Measurements from ENCODE around the gene GPR135.

The GPR135 gene

GRCh38 chr14:59490756-59491155 is 25.6 kb upstream of the GPR135 start:
- Histone ChIP-seq H3K36me3 (ENCODE audit: insufficient read depth, low read length) (peaks cover 51% of the 10 kb centered on the region), H3K79me2 (ENCODE audit: control insufficient read depth, insufficient read depth, low read length, unreplicated experiment) (peaks cover 19% of the 10 kb centered on the region)

GRCh38 chr14:59484639-59485175 is 19.5 kb upstream of the GPR135 start:
- H2AFZ ChIP-seq (ENCODE audit: low read length, unreplicated experiment) = peak overlapping the region; percentile 61
- H3K36me3 ChIP-seq (ENCODE audit: insufficient read depth, low read length) = peaks cover 28% of the 10 kb centered on the region
- H3K27ac ChIP-seq (ENCODE audit: low read depth, low read length) = peak overlapping the region; percentile 97
- H3K4me1 ChIP-seq (ENCODE audit: control insufficient read depth, insufficient read depth, low read length, unreplicated experiment) = peaks cover 24% of the 10 kb centered on the region
- H3K4me3 ChIP-seq (ENCODE audit: low read depth, low read length) = peak overlapping the region; percentile 100
- H3K79me2 ChIP-seq (ENCODE audit: control insufficient read depth, insufficient read depth, low read length, unreplicated experiment) = peaks cover 77% of the 10 kb centered on the region
- no peaks in the 10 kb centered on the region for H3K27me3 ChIP-seq (ENCODE audit: insufficient read depth, low read length)

More at GRCh38 chr14:59490756-59491155, 25.6 kb upstream of the GPR135 start:
- Histone ChIP-seq H2AFZ (ENCODE audit: low read length, unreplicated experiment) (no peak overlapping the region), H3K4me1 (ENCODE audit: control insufficient read depth, insufficient read depth, low read length, unreplicated experiment) (no peaks in the 10 kb centered on the region), H3K4me3 (ENCODE audit: low read depth, low read length) (no peak overlapping the region), H3K27me3 (ENCODE audit: insufficient read depth, low read length) (no peaks in the 10 kb centered on the region), H3K27ac (ENCODE audit: low read depth, low read length) (no peak overlapping the region)

- H3K27ac ChIP-seq (ENCODE audit: low read depth, low read length) = peak within 1 kb of the TSS; percentile 97
- H2AFZ ChIP-seq (ENCODE audit: low read length, unreplicated experiment) = peak within 1 kb of the TSS; percentile 73
- H3K4me1 ChIP-seq (ENCODE audit: control insufficient read depth, insufficient read depth, low read length, unreplicated experiment) = peaks cover 24% of the 10 kb centered on the region
- peaks cover 27% of the 10 kb centered on the region for H3K36me3 ChIP-seq (ENCODE audit: insufficient read depth, low read length)
- peak within 1 kb of the TSS; percentile 100 for H3K4me3 ChIP-seq (ENCODE audit: low read depth, low read length)
- H3K27me3 ChIP-seq (ENCODE audit: insufficient read depth, low read length) = no peaks in the 10 kb centered on the region
- peaks cover 84% of the 10 kb centered on the region for H3K79me2 ChIP-seq (ENCODE audit: control insufficient read depth, insufficient read depth, low read length, unreplicated experiment)
Measured at GRCh38 chr14:59483819-59484638, 18.8 kb upstream of the GPR135 start, which contains the start of the genes JKAMP and L3HYPDH. JKAMP (plus strand) TSS chr14:59484517; CDS start chr14:59484590, 73 bp downstream. L3HYPDH (minus strand) TSS chr14:59484408; CDS start chr14:59484316, 92 bp downstream.

- H3K79me2 ChIP-seq (ENCODE audit: control insufficient read depth, insufficient read depth, low read length, unreplicated experiment) = peaks cover 88% of the 10 kb centered on the region
- peak overlapping the region; percentile 97 for H3K27ac ChIP-seq (ENCODE audit: low read depth, low read length)
- peak overlapping the region; percentile 100 for H3K4me3 ChIP-seq (ENCODE audit: low read depth, low read length)
- H3K36me3 ChIP-seq (ENCODE audit: insufficient read depth, low read length) = peaks cover 26% of the 10 kb centered on the region
- peaks cover 24% of the 10 kb centered on the region for H3K4me1 ChIP-seq (ENCODE audit: control insufficient read depth, insufficient read depth, low read length, unreplicated experiment)
- H2AFZ ChIP-seq (ENCODE audit: low read length, unreplicated experiment) = peak overlapping the region; percentile 73
- H3K27me3 ChIP-seq (ENCODE audit: insufficient read depth, low read length) = no peaks in the 10 kb centered on the region
Measured at GRCh38 chr14:59483363-59483762, 18.2 kb upstream of the GPR135 start.

- Histone ChIP-seq H2AFZ (ENCODE audit: low read length, unreplicated experiment) (no peak overlapping the region), H3K27ac (ENCODE audit: low read depth, low read length) (peak overlapping the region; percentile 97), H3K79me2 (ENCODE audit: control insufficient read depth, insufficient read depth, low read length, unreplicated experiment) (peaks cover 85% of the 10 kb centered on the region)
Measured at GRCh38 chr14:59482541-59483331, 17.6 kb upstream of the GPR135 start.

GRCh38 chr14:59481871-59482540 is 16.8 kb upstream of the GPR135 start:
- Histone ChIP-seq H3K79me2 (ENCODE audit: control insufficient read depth, insufficient read depth, low read length, unreplicated experiment) (peaks cover 85% of the 10 kb centered on the region), H3K4me1 (ENCODE audit: control insufficient read depth, insufficient read depth, low read length, unreplicated experiment) (peaks cover 25% of the 10 kb centered on the region), H3K27ac (ENCODE audit: low read depth, low read length) (peak overlapping the region; percentile 97), H2AFZ (ENCODE audit: low read length, unreplicated experiment) (no peak overlapping the region), H3K4me3 (ENCODE audit: low read depth, low read length) (peak overlapping the region; percentile 100), H3K27me3 (ENCODE audit: insufficient read depth, low read length) (no peaks in the 10 kb centered on the region), H3K36me3 (ENCODE audit: insufficient read depth, low read length) (peaks cover 20% of the 10 kb centered on the region)

More at GRCh38 chr14:59482541-59483331, 17.6 kb upstream of the GPR135 start:
- Histone ChIP-seq H3K4me3 (ENCODE audit: low read depth, low read length) (peak overlapping the region; percentile 100), H3K36me3 (ENCODE audit: insufficient read depth, low read length) (peaks cover 20% of the 10 kb centered on the region), H3K27me3 (ENCODE audit: insufficient read depth, low read length) (no peaks in the 10 kb centered on the region), H3K4me1 (ENCODE audit: control insufficient read depth, insufficient read depth, low read length, unreplicated experiment) (peaks cover 24% of the 10 kb centered on the region)

GRCh38 chr14:59481407-59481806 is 16.2 kb upstream of the GPR135 start:
- H3K36me3 ChIP-seq (ENCODE audit: insufficient read depth, low read length) = peaks cover 26% of the 10 kb centered on the region
- H3K4me3 ChIP-seq (ENCODE audit: low read depth, low read length) = peak overlapping the region; percentile 100
- H3K27ac ChIP-seq (ENCODE audit: low read depth, low read length) = peak overlapping the region; percentile 97
- peaks cover 89% of the 10 kb centered on the region for H3K79me2 ChIP-seq (ENCODE audit: control insufficient read depth, insufficient read depth, low read length, unreplicated experiment)
- H3K4me1 ChIP-seq (ENCODE audit: control insufficient read depth, insufficient read depth, low read length, unreplicated experiment) = peaks cover 29% of the 10 kb centered on the region
- H2AFZ ChIP-seq (ENCODE audit: low read length, unreplicated experiment) = no peak overlapping the region
- H3K27me3 ChIP-seq (ENCODE audit: insufficient read depth, low read length) = no peaks in the 10 kb centered on the region

GRCh38 chr14:59480166-59480565 is 15.0 kb upstream of the GPR135 start:
- Histone ChIP-seq H3K27ac (ENCODE audit: low read depth, low read length) (no peak overlapping the region), H3K4me1 (ENCODE audit: control insufficient read depth, insufficient read depth, low read length, unreplicated experiment) (peaks cover 29% of the 10 kb centered on the region), H3K79me2 (ENCODE audit: control insufficient read depth, insufficient read depth, low read length, unreplicated experiment) (peaks cover 86% of the 10 kb centered on the region), H3K27me3 (ENCODE audit: insufficient read depth, low read length) (no peaks in the 10 kb centered on the region), H3K4me3 (ENCODE audit: low read depth, low read length) (peak overlapping the region; percentile 100), H2AFZ (ENCODE audit: low read length, unreplicated experiment) (no peak overlapping the region), H3K36me3 (ENCODE audit: insufficient read depth, low read length) (peaks cover 36% of the 10 kb centered on the region)

- Histone ChIP-seq H3K79me2 (ENCODE audit: control insufficient read depth, insufficient read depth, low read length, unreplicated experiment) (peaks cover 76% of the 10 kb centered on the region), H3K4me3 (ENCODE audit: low read depth, low read length) (no peak overlapping the region), H3K4me1 (ENCODE audit: control insufficient read depth, insufficient read depth, low read length, unreplicated experiment) (peaks cover 33% of the 10 kb centered on the region), H3K27me3 (ENCODE audit: insufficient read depth, low read length) (no peaks in the 10 kb centered on the region), H3K36me3 (ENCODE audit: insufficient read depth, low read length) (peaks cover 46% of the 10 kb centered on the region), H2AFZ (ENCODE audit: low read length, unreplicated experiment) (no peak overlapping the region), H3K27ac (ENCODE audit: low read depth, low read length) (no peak overlapping the region)
Measured at GRCh38 chr14:59478540-59478939, 13.4 kb upstream of the GPR135 start.

GRCh38 chr14:59475709-59476108 is 10.5 kb upstream of the GPR135 start:
- no peaks in the 10 kb centered on the region for H3K27me3 ChIP-seq (ENCODE audit: insufficient read depth, low read length)
- no peak overlapping the region for H3K4me3 ChIP-seq (ENCODE audit: low read depth, low read length)
- H2AFZ ChIP-seq (ENCODE audit: low read length, unreplicated experiment) = no peak overlapping the region
- no peak overlapping the region for H3K27ac ChIP-seq (ENCODE audit: low read depth, low read length)
- H3K79me2 ChIP-seq (ENCODE audit: control insufficient read depth, insufficient read depth, low read length, unreplicated experiment) = peaks cover 52% of the 10 kb centered on the region
- peaks cover 66% of the 10 kb centered on the region for H3K36me3 ChIP-seq (ENCODE audit: insufficient read depth, low read length)
- H3K4me1 ChIP-seq (ENCODE audit: control insufficient read depth, insufficient read depth, low read length, unreplicated experiment) = peaks cover 18% of the 10 kb centered on the region

Data from ACC112 (cell line).